NOMO-1 treated with dmso at 0.1 percent for 144 hours (cell line): ENCODE results near the gene METTL9.
"Not testable (repeated sequence)": the region's sequence is repeated elsewhere in the genome, so short reads cannot be mapped to it uniquely, and the experiment has no call there.

ENCODE experiments used
- DNase-seq: peaks from one replicate; lab custom pipeline; 2025; ENCODE audit not compliant: unreplicated experiment; lab: John Stamatoyannopoulos, UW

The METTL9 gene

DNA sequence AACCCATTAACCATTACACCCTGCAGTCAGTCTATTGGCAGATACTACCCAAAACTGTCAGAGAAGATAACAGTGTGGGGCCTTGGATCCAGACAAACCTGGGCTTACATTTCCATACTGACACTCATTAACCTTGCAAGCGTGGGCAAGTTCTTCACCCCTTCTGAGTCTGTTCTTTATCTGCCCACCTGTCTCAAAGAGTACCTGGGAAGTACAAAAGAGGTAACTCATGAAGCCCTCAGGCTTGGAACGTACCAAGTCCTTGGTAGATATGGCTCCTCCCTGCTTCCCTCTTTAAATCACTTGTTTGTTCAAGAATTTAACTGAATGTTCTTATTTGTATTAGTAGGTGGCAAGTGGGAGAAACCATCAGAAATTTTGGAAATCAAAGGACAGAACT lies 55.5 kb downstream of the METTL9 start:
- no peak for DNase-seq

DNA sequence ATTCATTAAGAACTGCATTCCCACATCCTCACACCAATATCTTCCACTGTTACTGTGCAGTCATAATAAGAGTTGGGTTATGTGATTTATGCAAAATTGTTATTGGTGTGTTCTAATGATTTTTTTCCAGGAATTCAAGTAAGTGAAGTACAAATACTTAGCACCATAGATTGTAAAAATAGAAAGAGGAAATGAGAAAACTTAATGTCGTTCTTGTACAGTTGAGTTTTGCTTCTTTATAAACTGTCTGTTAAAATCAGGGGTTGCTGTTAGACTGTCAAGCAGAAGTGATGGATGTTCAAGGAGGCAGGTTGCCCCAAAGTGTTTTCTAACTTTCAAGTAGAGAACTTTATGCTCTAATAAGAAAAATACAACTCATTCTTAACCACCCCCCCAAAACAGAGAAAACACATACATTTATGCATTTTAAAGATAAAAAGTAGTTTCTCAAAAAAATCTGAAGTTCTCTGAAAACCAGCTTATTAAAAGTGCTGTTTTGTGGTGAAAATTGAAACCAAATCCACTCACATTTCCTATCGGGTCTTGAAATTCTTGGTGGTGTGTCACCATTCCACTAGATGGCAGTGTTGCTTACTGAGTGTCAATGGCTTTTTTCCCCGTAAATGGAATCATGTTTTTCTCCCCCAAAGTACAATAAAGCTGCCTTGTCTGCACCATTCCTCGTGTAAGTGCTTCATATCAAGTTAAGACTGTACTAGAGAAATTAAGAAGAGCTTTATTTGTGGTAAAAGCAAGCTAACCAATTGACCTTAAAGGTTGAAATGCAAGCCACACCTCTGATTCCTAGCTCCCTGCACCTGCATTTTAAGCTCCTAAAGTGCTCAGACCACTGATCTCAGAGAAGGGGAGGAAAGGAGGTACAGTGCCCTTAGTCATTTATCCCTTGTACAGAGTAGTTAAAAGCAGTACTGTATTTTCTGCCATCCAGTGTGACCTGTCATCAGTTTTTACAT lies 57.7 kb downstream of the METTL9 start:
- DNase-seq: peak; percentile 78

DNA sequence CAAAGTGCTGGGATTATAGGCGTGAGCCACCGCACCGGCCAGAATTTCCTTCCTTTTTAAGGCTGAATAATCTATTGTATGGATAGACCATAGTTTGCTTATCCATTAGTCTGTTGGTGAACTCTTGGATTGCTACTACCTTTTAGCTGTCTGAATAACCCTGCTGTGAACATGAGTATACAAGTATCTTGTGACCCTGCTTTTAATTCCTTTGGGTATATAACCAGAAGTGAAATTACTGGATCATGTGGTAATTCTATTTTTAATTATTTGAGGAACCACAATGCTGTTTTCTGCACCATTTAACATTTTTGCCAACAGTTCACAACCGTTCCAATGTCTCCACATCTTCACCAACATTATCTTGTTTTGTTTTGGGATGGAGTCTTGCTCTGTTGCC lies 59.7 kb downstream of the METTL9 start:
- no peak for DNase-seq

- no peak for DNase-seq
Measured at GRCh38 chr16:21663889-21664647, 64.7 kb downstream of the METTL9 start, which contains the start of gene OTOA. Gene OTOA (plus strand): TSS chr16:21663968. CDS start chr16:21678515, 14,547 bp downstream.

DNA sequence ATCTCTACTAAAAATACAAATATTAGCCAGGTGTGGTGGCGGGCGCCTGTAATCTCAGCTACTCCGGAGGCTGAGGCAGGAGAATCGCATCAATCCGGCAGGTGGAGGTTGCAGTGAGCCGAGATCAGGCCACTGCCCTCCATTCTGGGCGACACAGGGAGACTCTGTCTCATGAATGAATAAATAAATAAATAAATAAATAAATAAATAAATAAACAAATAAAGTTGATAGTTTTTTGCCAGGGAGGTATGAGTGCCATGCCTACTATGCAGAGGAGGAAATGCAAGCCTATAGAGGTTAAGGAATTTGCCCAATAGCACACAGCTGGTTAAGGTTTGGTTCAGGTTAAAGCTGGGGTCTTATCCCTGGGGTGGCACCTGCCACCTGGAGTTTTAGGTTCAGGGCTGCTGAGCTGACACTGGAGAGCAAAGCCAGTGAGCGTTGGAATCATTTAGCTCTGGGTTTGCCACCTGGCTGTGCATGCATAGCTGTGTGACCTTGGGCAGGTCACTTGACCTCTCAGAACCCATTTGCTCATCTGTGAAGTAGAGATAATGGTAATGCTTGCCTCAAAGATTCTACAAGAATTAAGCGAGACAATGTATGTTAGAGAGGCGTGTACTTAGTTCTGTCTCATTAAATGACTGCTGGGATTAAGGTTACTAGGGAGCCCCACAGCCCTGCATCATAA lies 65.6 kb downstream of the METTL9 start:
- no peak for DNase-seq

GRCh38 chr16:21666772-21667171 lies 67.4 kb downstream of the METTL9 start:
- no peak for DNase-seq

GRCh38 chr16:21667575-21667974 lies 68.2 kb downstream of the METTL9 start:
- no peak for DNase-seq

GRCh38 chr16:21673469-21673868 lies 74.1 kb downstream of the METTL9 start:
- no peak for DNase-seq

DNA sequence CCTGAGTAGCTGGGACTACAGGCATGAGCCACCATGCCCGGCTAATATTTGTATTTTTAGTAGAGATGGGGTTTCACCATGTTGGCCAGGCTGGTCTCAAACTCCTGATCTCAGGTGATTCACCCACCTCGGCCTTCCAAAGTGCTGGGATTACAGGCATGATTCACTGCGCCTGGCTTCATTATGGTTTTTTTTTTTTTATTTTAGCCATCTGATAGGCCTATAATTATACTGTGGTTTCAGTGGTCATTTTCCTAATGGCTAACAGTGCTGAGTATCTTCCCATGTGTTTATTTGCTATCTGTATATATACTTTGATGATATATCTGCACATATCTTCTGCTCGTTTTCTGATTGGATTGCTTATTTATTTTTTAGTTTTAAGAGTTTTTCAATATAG lies 75.1 kb downstream of the METTL9 start:
- not testable (repeated sequence) for DNase-seq

- DNase-seq: not testable (repeated sequence)
Measured at GRCh38 chr16:21680714-21681113, 81.3 kb downstream of the METTL9 start.

- DNase-seq: no peak
Measured at GRCh38 chr16:21683184-21683583, 83.8 kb downstream of the METTL9 start.

DNA sequence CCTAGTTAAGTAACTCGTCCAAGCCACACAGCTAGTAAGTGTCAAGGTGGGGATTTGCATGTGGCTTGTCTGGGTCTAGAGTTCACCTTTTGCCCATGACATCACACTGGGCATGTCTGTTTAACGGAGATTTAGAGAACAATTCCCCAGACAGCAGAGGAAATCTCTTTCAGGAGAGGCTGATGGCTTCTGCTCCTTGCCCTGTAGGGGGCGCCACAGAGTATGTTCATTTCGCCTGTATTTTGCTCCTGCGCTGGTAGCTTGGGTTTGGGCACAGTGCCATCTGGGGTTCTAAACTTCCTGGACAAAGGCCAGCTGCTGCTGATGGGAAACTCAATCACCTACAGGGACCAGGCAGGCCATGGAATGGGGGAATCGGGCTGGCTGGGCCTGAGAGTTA lies 84.8 kb downstream of the METTL9 start:
- DNase-seq: no peak

DNA sequence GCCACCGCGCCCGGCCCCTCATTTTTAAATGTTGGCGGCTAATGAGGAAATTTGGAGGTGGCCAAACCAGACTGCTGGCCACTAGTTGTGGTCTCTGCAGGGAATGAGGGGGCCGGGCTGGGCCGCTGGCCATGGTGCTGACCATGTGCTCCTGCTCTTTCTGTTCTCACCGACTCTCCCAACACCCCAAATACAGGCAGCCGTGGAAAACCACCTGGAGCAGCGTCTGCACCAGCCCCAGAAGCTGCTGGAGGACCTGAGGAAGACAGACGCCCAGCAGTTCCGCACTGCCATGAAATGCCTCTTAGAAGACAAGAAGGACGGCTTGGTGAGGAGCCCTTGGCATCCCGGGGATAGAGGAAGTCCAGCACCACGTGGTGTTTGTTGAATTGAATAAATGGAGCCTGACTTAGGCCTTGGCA lies 85.7 kb downstream of the METTL9 start:
- no peak for DNase-seq

- DNase-seq: no peak
Measured at GRCh38 chr16:21689107-21689506, 89.7 kb downstream of the METTL9 start.

- not testable (repeated sequence) for DNase-seq
Measured at GRCh38 chr16:21690967-21691366, 91.6 kb downstream of the METTL9 start.

DNA sequence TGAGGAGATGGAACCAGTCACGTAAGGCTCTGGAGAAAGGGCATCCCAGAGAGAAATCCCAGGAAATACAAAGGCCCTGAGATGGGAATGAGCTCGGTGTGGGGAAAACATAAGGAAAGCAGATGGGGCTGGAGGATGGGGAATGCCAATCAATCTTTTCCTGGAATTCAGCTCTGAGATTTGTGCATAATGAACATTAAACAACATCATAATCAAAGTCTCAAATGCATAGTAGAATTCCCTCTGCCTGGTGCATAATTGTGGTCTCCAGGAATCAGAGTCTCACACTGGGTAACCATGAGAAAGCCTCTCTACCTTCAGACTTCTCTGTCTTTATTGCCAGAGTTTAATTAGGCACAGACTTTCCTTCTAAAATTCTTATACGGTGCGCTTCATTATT lies 95.2 kb downstream of the METTL9 start:
- DNase-seq: no peak

- DNase-seq: no peak
Measured at GRCh38 chr16:21697032-21697431, 97.7 kb downstream of the METTL9 start.

DNA sequence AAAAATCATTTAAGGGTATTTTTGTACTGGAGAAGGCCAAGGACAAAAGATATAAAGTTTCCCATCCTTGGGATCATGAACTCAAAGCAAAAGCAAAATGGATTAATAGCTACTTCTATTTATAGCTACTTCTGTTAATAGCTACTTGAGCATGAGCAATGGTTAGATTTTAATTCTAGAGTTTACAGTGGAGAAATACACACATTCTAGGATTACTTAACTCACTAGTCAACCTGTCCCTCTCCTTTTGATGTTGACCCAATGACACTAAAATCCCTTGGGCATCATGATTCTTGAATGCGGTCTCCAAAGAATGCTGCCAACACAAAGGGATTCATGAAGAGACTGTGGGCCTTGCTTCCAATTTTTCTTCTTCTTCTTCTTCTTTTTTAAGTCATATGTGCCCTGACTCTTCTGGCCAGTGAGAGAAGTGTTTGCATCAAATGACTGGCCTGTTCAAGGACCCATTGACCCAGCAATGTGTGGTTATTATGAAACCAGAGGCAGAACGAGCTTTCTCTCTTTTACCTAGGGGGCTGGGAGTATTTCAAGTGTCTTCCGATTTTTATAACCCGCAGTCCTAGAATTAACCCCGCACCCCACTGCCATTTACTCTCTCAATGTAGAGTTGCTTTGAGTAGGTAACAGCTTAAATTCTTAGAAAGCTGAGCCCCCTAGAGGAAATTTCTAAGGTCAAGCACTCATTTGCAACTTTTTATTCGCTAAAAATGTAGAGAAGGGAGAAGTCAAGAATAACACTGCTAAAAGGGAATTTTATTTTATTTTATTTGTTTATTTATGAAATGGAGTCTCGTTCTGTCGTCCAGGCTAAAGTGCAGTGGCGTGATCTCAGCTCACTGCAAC lies 99.0 kb downstream of the METTL9 start:
- peak; percentile 52 for DNase-seq

- no peak for DNase-seq
Measured at GRCh38 chr16:21701271-21701670, 101.9 kb downstream of the METTL9 start.

GRCh38 chr16:21702276-21702675 lies 102.9 kb downstream of the METTL9 start:
- no peak for DNase-seq
